ENCODE data around the gene S100A16.

Gene S100A16

DNA sequence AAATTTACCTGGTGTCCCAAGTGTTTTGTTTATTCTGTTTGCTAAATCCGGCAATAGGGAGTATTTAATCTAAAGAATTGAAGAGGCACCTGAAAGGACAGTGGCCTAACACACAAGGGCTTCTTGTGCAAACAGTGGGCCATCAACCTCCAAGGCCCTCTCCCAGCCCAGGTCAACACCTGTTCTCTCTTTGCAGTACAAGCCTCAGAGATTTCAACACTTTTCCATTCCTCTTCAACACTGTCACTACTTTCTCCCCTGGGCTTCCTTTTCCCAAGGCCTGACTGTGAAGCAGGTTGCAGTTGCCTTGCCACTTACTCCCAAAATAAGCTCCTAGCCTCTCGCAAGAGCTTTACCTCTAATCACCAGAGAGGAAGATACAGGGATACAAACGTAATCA lies 42.4 kb upstream of the S100A16 start:
- no peak for DNase-seq (ENCODE audit: extremely low spot score)
- CTCF ChIA-PET: interaction anchor here (0.9 kb wide), 1 partner anchor 21 kb away, joined by 4 read pairs; the partner anchor contains the start of gene CHTOP
- TF ChIP-seq, protein P1, sequence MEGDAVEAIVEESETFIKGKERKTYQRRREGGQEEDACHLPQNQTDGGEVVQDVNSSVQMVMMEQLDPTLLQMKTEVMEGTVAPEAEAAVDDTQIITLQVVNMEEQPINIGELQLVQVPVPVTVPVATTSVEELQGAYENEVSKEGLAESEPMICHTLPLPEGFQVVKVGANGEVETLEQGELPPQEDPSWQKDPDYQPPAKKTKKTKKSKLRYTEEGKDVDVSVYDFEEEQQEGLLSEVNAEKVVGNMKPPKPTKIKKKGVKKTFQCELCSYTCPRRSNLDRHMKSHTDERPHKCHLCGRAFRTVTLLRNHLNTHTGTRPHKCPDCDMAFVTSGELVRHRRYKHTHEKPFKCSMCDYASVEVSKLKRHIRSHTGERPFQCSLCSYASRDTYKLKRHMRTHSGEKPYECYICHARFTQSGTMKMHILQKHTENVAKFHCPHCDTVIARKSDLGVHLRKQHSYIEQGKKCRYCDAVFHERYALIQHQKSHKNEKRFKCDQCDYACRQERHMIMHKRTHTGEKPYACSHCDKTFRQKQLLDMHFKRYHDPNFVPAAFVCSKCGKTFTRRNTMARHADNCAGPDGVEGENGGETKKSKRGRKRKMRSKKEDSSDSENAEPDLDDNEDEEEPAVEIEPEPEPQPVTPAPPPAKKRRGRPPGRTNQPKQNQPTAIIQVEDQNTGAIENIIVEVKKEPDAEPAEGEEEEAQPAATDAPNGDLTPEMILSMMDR (IDR thresholded peaks at IDR 0.05; ENCODE audit: control extremely low read depth, extremely low read depth, low read depth, missing control alignments): no peak
- POLR2A ChIA-PET: no interaction called here

DNA sequence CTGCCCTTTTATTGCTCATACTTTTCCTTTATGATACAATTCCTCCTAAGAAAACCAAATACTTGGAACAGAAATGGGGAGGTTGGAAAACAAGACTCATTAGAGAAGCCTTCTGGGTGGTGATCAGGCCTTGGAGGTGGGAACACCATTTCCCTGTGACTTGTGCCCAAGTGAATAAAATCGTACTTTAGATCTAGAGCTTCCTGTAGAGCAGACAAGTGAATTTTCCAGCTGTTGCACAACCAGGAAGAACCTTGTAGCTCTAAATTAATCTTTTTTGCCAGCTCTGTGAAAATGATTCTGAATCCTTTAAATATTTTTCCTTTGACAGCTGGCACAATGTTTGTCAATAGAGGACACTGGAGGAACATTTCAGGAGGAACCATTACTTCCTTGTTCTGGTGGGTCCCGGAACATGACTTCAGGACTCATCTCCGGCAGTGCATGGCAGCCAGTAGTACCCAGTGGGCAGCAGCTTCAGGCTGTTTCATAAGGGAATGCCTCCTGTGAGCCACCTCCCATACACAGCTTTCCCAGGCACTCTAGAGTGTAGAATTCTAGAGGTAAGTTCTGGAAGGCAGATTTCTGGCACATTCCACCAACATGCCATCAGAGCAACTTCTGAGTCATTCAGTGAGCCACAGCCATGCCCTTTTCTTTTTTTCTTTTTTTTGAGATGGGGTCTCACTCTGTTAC lies 40.0 kb upstream of the S100A16 start:
- ChIA-PET CTCF (interaction anchor here (0.9 to 2.0 kb wide), 5 partner anchors 9 to 15 kb away, joined by 3 to 8 read pairs (median 3); no protein-coding TSS in a partner anchor), POLR2A (interaction anchor here (1.0 to 2.4 kb wide), 2 partner anchors 9 to 19 kb away, joined by 6 to 9 read pairs; partner anchors contain the start of gene CHTOP)
- TF ChIP-seq, protein P1 (IDR thresholded peaks at IDR 0.05; ENCODE audit: control extremely low read depth, extremely low read depth, low read depth, missing control alignments): no peak
- no peak for DNase-seq (ENCODE audit: extremely low spot score)

DNA sequence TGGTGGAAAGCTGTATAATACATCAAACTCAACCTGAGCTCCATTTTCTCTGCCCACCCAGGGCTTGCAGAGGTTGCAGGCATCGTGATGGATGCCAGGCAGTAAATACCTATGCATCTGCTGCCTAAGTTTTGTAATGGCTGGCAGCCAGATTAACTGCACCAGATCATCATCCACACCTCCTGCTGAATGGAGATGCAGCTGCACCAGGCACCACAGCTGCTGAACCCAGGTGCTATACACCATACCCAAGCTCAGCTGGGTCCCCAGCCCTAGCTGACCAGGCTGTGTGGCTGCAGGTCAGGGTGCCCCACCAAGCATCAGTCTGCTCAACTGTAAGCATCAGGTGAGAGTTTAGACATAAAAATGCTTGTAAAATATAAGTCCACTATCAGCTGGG lies 38.8 kb upstream of the S100A16 start:
- TF ChIP-seq, protein P1 (IDR thresholded peaks at IDR 0.05; ENCODE audit: control extremely low read depth, extremely low read depth, low read depth, missing control alignments): no peak
- ChIA-PET CTCF (interaction anchor here (1.3 to 2.0 kb wide), 3 partner anchors 8 to 13 kb away, joined by 3 to 8 read pairs (median 4); no protein-coding TSS in a partner anchor), POLR2A (interaction anchor here (0.6 to 2.4 kb wide), 6 partner anchors 10 to 577 kb away, joined by 3 to 9 read pairs (median 4); partner anchors contain the start of gene CHTOP)
- no peak for DNase-seq (ENCODE audit: extremely low spot score)

DNA sequence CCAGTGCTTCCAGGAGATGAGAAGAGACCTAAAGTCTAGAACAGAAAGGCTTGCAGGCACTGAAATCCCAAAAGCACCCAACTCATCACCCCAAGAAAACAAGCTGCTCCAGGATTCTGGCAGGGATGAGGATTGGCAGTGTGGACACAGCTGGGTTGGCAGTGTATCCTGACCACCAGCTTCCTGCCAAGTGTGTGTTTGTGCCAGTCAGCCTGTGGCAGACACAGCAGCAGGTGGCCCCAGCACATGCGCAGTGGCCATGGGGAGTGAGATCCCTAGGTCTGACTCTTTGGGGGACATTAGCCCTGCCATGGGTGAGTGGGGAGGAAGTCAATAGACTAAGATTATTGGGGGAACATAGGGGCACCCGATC lies 36.9 kb upstream of the S100A16 start:
- ChIA-PET CTCF (interaction anchor here (1.1 to 1.6 kb wide), 3 partner anchors 14 to 77 kb away, joined by 3 to 5 read pairs (median 3); no protein-coding TSS in a partner anchor), POLR2A (interaction anchor here (0.5 to 1.7 kb wide), 2 partner anchors 16 to 342 kb away, joined by 5 to 9 read pairs; partner anchors contain the start of gene CHTOP)
- DNase-seq (ENCODE audit: extremely low spot score): no peak
- TF ChIP-seq, protein P1 (IDR thresholded peaks at IDR 0.05; ENCODE audit: control extremely low read depth, extremely low read depth, low read depth, missing control alignments): no peak

DNA sequence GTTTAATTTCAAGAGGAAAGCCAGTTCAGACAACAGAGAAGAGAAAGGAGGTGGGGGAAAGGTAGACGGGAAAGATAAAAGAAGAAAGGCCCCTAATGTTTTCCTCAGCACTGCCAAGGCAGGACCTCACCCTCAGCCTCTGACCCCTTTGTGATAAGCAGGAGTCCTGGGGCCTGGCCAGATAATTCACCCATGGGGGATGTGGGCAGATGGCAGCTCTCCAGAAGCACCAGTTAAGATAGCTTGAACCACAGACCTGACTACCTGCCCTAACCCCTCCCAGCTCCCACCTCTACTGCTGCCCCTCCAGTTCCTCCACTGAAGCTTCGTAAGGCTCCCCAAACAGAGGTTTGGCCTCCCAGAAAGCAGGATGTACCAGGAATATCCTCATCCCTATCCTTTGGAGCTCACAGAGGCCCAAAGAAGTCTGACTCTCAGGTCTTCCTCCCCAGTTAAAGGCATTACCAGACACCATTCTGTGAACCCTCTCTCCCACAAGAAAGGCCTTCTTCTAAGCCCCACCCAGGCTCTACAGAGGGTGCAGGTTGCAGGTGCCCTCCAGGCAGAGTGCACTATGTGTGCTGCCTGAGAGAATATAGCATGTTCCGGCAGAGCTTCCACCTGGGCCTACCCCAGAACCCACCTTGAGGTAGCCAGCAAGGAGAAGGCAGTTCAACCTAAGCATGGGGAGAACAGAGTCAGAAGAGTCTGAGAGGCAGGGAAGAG lies 36.4 kb upstream of the S100A16 start:
- CTCF ChIA-PET: interaction anchor here (1.1 to 1.6 kb wide), 4 partner anchors 12 to 77 kb away, joined by 3 to 5 read pairs (median 3); no protein-coding TSS in a partner anchor
- POLR2A ChIA-PET: interaction anchor here (0.5 to 1.7 kb wide), 2 partner anchors 15 to 343 kb away, joined by 5 to 9 read pairs; partner anchors contain the start of gene CHTOP
- no peak for DNase-seq (ENCODE audit: extremely low spot score)
- TF ChIP-seq, protein P1 (IDR thresholded peaks at IDR 0.05; ENCODE audit: control extremely low read depth, extremely low read depth, low read depth, missing control alignments): no peak

DNA sequence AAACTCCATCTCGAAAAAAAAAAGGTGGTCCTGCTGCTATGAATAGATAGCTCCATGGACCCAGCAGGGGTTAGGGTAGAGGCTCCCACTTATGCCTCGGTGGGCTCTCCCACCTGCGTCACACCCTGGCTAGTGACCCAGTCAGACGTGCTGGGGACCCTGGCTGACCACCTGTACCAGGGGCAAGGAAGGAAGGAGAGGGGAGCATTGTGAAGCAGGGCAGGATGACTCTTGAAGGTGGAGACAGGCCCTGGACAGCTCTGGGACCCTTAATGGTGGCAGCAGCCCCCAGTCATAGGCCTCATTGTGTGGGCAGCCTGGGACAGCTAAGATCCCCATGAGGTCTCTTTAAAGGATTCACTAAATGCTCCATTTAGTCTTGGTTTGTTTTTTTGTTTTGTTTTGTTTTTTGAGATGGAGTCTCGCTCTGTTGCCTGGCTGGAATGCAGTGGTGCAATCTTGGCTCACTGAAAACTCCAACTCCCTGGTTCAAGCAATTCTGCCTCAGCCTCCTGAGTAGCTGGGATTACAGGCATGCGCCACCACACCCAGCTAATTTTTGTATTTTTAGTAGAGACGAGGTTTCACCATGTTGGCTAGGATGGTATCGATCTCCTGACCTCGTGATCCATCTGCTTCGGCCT lies 35.2 kb upstream of the S100A16 start:
- DNase-seq (ENCODE audit: extremely low spot score): no peak
- ChIA-PET CTCF (interaction anchor here (1.2 to 1.8 kb wide), 4 partner anchors 10 to 21 kb away, joined by 3 to 4 read pairs (median 4); partner anchors contain the start of gene S100A13), POLR2A (interaction anchor here (0.6 to 1.7 kb wide), 3 partner anchors 10 to 14 kb away, joined by 3 to 9 read pairs (median 3); partner anchors contain the start of gene CHTOP)
- TF ChIP-seq, protein P1 (IDR thresholded peaks at IDR 0.05; ENCODE audit: control extremely low read depth, extremely low read depth, low read depth, missing control alignments): no peak

All from GM10248 (cell line).